Fibroblast of skin of left quadriceps (primary cell): ENCODE data around the gene DDX56.
A peak's percentile ranks its signal among the peaks of the same experiment; 100 is the strongest.

Experiments
- DNase-seq, 2 experiments: peaks; one replicate each; pipeline ENCODE4 v3.0.0-alpha.2; 2013; ENCODE audit warnings: low read depth in 2 of 2

Gene DDX56, protein sequence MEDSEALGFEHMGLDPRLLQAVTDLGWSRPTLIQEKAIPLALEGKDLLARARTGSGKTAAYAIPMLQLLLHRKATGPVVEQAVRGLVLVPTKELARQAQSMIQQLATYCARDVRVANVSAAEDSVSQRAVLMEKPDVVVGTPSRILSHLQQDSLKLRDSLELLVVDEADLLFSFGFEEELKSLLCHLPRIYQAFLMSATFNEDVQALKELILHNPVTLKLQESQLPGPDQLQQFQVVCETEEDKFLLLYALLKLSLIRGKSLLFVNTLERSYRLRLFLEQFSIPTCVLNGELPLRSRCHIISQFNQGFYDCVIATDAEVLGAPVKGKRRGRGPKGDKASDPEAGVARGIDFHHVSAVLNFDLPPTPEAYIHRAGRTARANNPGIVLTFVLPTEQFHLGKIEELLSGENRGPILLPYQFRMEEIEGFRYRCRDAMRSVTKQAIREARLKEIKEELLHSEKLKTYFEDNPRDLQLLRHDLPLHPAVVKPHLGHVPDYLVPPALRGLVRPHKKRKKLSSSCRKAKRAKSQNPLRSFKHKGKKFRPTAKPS

DNA sequence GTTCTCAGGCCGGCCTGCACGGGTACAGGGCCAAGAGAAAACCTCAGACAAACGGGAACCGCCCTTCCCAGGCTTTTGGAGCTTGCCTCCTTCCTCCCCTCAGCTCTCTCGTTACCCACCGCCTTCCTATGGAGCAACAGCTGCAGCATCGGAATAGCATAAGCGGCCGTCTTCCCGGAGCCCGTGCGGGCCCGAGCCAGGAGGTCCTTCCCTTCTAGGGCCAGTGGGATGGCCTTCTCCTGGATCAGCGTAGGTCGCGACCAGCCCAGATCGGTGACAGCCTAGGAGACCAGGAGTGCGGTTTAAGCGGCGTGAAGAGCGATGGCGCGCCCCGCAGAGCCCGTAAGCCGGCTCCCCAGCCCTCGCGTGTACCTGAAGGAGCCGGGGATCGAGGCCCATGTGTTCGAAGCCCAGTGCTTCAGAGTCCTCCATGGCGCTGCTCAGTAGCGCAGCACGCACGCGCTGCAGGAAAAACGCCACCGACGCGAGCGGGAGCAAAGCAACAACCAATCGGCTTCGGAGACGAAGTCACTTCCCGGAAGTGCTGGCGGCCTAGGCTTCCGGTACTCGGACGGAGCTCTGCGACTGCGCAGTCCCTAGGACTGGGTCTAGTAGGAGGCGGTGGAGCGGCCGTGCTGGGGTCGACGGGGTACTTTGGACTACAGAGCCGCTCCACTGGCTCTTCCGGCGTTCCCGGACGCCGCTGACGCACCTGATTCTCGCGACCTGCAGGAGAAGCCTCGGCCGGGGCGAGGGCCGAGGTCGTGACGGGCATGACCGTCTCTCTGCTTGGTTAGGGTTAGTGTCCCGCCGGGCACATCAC lies at the start of gene DDX56:
TSS of gene DDX56 (minus strand) at position 445 of the 823 bp plus-strand sequence. CDS start at position 432, 13 bp downstream.
- DNase-seq: peak; percentile 79 to 80

DNA sequence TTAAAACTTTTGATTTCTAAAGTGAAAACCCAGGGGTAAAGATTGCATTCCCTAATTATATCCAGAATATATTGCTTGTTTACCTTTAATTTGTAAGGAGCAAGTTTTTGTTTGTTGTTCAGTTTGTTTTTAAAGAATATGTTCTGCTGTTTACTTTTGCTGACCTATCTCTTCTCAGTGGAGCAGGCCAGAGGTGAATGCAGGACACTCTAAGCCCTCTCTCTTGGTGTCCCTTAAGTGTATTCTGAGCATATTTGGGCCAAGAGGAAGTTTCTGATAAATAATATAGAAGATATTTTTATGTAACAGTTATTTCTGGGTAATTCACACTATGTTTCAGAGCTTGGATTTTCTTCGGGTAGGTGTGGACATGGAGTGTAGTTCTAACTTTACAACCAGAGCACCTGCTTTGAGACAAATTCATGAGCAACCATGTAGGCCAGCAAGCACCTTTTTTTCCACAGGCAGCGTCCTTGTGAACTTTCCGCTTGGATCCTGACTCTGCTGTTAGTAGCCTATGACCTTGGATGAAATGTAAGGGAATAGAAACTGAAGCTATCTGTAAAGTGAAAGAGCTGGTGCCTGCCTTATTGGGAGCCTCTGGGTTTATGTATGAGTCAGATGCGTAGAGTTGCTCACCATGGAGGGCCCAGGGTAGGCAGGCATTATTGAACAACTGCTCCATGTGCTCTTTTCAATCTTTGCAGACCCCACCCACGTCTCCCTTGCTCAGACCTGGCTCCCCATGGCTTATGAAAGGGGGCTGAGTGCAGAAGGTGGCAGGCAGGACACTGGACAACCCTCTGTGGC lies 48.8 kb upstream of the DDX56 start:
- DNase-seq: no peak

DNA sequence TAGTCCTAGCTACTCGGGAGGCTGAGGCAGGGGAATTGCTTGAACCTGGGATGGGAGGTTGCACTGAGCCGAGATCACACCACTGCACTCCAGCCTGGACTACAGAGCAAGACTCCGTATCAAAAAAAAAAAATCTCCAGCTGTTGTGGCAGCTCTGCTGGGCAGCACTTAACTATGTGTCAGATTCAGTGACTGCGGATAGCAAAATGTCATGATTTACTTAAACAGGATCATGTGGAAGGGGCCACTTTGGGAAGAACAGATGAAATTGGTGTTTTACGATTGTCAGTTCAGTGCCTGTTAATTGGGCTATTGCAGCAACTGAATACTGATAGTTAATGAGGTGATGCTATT lies 48.0 kb upstream of the DDX56 start:
- DNase-seq: no peak

DNA sequence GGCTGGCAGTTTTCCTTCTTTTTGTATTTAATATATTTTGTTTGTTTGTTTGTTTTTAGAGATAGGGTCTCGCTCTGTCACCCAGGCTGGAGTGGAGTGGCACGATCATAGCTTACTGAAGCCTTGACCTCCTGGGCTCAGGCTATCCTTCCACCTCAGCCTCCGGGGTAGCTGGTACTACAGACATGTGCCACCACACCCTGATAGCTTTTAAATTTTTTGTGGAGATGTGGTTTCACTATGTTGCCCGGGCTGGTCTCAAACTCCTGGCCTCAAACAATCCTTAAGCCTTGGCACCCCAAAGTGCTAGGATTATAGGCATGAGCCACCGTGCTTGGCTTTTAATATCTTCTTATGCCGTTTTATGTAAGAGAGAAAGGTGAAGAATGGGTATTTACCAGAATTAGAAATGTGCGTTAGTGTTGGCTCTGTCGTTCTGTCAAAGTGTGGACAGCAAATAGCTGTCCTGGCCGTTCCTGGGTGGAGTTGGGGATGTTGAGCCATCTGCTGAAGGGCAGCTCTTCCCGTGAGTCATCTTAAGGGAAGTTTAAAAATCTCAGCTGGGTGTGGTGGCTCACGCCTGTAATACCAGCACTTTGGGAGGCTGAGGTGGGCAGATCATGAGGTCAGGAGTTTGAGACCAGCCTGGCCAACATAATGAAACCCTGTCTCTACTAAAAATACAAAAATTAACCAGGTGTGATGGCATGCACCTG lies 47.5 kb upstream of the DDX56 start:
- DNase-seq: no peak

DNA sequence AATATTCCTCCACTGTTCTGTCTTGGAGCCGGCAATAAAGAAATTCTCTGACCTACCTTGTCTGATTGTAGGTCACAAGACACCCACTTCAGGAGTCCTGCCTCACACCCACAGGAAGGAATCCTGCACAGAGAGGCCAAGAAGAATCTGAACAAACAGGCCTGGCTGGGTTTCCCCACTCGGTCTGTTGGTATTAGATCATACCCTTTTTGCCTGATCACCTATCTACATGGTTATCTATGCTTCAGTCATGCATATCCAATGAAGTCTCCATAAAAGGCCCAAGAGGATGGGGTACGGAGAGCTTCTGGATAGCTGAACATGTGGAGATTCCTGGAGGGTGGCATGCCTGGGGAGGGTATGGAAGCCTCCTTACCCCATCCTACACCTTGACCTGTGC lies 45.0 kb upstream of the DDX56 start:
- no peak for DNase-seq

DNA sequence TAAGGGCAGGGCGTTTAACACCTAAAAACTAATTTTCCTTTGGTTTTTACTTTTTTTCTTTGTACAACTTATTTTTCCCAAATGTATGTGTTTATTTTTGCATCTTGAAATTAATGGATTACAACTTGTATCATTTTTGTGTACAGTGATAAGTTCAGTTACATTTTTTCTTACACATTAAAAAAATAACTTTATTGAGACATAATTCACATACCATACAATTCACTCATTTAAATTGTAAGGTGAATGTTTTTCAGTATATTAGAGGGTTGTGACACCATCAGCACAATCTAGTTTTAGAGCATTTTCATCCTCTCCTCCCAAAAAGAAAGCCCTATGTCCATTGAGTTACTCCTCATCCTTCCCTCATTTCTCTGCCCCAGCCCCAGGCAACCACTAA lies 44.3 kb upstream of the DDX56 start:
- DNase-seq: no peak

DNA sequence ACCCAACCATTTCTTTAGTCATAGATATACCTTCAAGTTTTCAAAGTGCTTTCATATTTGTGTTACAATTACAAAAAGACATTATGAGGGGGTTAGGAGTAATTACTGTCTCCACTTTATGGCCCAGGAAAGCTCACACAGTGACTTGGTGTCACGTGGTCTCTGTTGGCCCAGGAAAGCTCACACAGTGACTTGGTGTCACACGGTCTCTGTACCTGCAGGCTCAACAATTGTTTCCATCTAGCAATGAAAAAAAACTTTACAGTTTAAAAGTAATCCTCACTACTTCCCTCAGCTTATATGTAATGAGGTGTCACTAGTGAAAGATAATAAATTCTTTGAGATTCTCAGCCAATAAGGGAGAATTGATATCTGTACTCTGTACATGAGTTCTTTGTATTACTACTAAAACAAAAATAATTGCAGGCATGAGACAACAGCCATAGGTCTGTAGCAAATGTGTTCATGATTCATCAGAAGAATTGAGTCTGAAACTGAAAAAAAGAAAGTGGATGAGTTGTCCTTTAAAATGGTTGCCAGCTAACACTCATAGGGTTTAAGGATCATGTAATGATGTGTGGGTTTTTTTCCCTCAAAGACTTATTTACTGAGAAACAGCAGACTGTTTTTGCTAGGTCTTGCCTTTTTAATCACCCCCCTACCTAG lies 43.6 kb upstream of the DDX56 start:
- no peak for DNase-seq

DNA sequence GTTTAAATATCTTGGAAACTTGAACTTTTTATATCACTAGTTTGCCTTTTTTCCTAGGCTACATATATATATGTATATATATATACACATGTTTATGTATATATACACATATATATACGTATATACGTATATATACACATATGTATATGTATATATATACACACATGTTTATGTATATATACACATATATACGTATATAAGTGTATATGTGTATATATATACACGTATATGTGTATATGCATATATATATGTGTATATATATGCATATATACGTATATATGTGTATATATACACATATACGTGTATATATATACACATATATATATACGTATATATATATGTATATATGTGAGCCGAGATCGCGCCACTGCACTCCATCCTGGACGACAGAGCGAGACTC lies 42.8 kb upstream of the DDX56 start:
- no peak for DNase-seq

DNA sequence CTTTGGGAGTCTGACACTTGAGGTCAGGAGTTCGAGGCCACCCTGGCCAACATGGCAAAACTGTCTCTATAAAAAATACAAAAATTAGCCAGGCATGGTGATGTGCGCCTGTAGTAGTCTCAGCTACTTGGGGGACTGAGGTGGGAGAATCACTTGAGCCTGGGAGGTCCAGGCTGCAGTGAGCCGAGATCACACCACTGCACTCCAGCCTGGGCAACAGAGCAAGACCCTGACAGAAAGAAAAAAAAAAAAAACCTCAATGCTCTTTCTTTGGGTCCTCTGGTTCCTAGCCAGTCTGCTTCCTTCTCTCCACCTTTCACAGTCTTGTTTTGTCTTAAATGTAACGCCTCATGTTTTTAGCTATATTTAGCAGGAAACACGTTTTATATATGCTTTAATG lies 42.1 kb upstream of the DDX56 start:
- DNase-seq: no peak

DNA sequence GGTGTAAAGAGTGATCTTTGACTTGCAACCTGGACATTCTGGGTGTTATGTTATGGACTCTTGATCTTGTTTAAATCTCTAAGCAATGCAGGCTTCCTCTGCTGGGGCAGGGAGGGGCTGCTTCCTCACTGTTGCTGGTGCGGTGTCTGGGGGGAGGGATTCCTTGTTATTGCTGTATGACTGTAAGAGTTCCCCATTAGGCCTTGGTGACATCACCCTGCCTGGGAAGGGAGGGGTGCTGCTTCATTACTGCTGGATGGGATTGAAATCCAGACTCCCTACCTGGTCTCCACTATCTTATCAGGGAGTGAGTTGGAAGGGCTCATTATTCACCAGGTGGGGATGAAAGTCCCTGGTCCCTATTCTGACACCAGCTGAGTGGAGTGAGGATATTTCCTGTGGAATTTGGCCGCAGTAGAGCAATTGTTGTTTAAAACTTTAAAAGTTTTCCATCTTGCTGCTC lies 41.5 kb upstream of the DDX56 start:
- no peak for DNase-seq

DNA sequence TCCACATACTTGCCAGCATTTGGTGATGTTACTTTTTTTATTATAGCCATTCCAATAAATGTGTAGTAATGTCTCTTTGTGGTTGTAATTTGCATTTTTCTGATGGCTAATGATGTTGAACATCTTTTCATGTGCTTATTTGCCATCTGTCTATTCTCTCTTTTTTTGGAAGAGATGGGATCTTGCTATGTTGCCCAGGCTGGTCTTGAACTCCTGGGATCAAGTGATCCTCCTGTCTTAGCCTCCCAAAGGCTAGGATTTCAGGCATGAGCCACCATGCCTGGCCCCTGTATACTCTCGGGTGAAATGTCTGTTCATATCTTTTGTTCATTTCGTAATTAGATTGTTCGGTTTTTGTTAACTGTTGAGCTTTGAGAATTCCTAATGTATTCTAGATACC lies 36.1 kb upstream of the DDX56 start:
- DNase-seq: no peak

DNA sequence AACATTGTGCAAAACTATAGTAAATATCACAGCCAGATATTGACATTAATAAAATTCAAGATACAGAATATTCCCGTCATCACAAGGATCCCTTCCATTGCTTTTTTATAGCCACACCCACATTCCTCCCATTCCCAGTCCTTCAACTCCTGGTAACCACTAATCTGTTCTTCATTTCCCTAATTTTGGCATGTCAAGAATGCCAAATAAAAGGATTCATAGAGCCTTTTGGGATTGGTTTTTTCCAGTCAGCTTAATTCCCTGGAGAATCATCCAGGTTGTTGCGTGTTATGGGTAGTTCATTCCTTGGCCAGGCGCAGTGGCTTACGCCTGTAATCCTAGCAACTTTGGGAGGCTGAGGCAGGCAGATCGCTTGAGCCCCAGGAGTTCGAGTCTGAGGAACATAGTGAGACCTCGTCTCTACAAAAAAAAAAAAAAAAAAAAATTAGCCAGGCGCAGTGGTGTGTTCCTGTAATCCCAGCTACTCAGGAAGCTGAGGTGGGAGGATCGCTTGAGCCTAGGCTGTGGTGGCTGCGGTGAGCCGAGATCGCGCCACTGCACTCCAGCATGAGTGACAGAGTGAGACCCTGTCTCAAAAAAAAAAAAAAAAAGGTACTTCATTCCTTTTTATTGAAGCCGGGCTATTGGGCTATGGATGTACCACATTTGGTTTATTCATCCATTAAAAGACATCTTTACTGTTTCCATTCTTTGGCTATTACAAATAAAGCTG lies 35.4 kb upstream of the DDX56 start:
- DNase-seq: peak; percentile 77 to 78

DNA sequence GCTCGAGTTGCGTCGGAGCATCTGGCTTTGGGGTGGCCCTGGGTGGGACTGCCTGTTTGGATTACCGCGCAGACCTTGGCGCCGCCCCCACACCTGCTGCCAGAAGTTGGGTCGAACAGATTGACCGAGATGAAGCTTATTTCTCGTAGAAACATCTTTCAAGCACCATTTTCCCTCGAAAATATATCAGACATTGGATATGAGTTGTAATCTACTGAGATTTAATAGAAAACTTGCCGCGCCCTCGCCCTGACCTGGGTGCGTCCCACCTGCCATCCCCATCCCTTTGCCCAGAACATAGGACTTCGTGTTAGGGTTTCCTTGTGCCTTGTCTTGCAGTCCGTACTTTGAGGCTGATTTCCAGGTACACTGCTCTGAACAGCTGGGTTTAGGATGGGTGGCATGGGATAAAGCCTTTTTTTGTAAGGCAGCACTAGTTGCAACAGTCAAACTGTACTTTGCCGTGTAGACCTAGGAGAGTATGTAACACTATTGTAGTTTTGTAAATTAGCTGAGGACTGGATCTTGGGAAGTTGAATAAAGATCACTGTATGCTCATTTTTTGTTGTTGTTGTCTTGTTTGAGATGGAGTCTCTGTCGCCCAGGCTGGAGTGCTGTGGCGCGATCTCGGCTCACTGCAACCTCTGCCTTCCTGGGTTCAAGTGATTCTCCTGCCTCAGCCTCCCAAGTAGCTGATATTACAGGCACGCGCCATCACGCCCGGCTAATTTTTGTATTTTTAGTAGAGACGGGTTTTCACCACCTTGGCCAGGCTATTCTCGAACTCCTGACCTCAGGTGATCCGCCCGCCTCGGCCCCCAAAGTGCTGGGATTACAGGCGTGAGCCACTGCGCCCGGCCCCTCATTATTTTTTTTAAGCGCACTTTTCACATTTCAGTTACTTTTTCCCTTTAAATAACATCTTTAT lies 33.7 kb upstream of the DDX56 start:
- DNase-seq: no peak

DNA sequence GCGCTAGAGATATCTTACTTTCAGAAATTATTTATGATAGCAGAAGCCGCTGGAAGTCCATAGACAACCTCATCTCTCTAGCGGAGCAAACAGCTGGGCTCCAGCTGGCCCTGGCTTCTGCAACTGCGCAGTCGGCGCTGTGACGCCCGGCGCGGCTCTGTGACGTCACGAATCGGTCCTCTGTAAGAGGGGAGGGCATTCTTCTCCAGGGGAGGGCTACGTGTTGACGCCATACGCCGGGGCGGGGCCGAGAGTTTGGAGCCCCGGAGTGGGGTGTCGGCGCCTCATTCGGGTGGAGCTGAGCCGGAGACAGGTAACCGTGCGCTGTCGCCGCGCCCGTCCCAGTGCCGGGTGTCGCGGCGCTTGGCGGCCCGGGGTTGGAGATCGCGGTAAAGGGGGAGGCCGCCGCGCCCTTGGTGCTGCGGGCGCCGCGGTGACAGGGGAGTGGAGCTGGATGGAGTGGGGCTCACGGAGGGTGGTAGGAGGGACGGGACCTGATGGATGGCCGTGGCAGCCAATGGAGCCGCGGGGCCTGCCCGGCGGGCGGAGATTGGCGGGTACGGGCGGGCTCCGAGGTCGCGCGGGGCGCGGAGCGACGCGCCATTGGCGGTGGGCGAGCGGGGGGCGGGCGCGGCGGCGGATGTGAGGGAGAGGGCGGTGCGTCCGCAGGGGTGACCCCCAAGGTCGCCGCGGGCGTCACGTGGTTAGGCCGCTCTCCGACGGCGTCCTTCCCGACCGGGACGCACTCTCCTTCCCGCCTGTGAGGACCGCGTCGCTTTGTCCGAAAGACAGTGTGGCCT lies 32.8 kb upstream of the DDX56 start, which contains the start of gene OGDH:
TSS of gene OGDH (plus strand) at position 287 of the 800 bp plus-strand sequence. CDS start 17,717 bp downstream, outside the sequence.
- DNase-seq: peak; percentile 96 to 97

DNA sequence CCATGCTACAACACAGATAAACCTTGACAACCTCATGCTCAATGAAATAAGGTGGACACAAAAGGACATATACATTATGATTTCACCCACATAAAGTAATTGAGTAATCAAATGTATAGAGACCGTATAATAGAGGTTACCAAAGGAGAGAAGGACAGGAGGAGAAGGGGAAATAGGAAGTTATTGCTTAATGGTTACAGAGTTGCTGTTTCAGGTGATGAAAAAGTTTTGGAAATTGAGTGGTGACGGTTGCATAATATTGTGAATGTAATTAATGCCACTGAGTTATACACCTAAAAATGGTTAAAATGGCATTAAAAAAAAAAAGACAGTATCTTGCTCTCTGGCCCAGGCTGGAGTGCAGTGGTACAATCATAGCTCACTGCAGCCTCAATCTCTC lies 31.2 kb upstream of the DDX56 start:
- DNase-seq: no peak

DNA sequence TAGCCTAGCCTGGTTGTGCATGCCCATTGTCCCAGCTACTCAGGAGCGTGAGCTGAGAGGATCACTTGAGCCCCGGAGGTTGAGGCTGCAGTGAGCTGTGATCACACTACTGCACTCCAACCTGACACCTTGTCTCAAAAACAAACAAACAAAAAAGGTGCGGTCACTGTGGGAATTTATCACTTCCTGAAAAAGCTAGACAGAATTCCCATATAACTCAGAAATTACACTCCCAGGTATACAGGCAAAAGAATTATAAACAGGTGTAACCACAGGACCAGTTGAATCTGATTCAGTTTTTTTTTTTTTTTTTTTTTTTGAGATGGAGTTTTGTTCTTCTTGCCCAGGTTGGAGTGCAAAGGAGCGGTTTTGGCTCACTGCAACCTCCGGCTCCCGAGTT lies 29.5 kb upstream of the DDX56 start:
- DNase-seq: no peak

DNA sequence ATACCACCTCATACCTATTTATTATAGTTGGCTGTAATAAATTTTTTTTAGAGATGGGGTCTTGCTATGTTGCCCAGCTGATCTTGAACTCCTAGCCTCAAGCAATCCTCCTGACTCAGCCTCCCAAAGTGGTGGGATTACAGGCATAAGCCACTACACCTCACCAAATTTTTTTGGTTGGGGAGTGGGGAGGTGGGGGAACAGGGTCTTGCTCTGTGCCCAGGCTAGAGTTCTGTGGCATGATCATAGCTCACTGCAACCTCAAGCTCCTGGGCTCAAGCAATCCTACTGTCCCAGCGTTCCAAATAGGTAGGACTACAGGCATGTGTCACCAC lies 28.8 kb upstream of the DDX56 start:
- DNase-seq: no peak

DNA sequence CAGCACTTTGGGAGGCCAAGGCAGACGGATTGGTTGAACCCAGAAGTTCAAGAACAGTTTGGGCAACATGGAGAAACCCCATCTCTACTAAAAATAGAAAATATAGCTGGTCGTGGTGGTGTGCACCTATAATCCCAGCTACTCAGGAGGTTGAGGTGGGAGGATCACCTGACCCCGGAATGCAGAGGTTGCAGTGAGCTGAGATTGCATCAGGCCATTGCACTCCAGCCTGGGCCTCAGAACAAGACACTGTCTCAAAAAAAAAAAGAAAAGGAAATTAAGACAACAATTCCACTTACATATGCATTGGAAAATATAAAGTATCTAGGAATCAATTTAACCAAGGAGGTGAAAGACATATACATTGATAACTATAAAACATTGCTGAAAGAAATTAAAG lies 25.5 kb upstream of the DDX56 start:
- no peak for DNase-seq
